NCI-H128 (cell line): ENCODE results near the gene GRHL1.

Experiments used
- DNase-seq: peaks from one replicate; lab custom pipeline; 2025; ENCODE audit not compliant: unreplicated experiment; lab: John Stamatoyannopoulos, UW

Gene GRHL1

GRCh38 chr2:9992427-9993187, 41.1 kb downstream of the GRHL1 start:
- DNase-seq: no peak

GRCh38 chr2:9993488-9994165, 42.1 kb downstream of the GRHL1 start:
- DNase-seq: no peak

GRCh38 chr2:9994462-9994861, 43.0 kb downstream of the GRHL1 start:
- no peak for DNase-seq

GRCh38 chr2:9995059-9995458, 43.6 kb downstream of the GRHL1 start:
- no peak for DNase-seq

GRCh38 chr2:9996321-9996720, 44.8 kb downstream of the GRHL1 start:
- DNase-seq: no peak

- no peak for DNase-seq
Observed at GRCh38 chr2:9997936-9998335, 46.4 kb downstream of the GRHL1 start.

- DNase-seq: no peak
Observed at GRCh38 chr2:9998916-9999654, 47.6 kb downstream of the GRHL1 start.

- DNase-seq: no peak
Observed at GRCh38 chr2:9999693-10000092, 48.2 kb downstream of the GRHL1 start.

- DNase-seq: no peak
Observed at GRCh38 chr2:10000541-10000940, 49.0 kb downstream of the GRHL1 start.

GRCh38 chr2:10001586-10001985, 50.1 kb downstream of the GRHL1 start:
- no peak for DNase-seq

GRCh38 chr2:10002109-10002508, 50.6 kb downstream of the GRHL1 start:
- DNase-seq: no peak

- no peak for DNase-seq
Observed at GRCh38 chr2:10002681-10003080, 51.2 kb downstream of the GRHL1 start.

GRCh38 chr2:10003206-10004125, 52.0 kb downstream of the GRHL1 start:
- DNase-seq: no peak

GRCh38 chr2:10004401-10004800, 52.9 kb downstream of the GRHL1 start:
- no peak for DNase-seq

GRCh38 chr2:10004836-10005235, 53.3 kb downstream of the GRHL1 start:
- DNase-seq: no peak

GRCh38 chr2:10005461-10006235, 54.2 kb downstream of the GRHL1 start:
- no peak for DNase-seq

GRCh38 chr2:10006236-10007161, 55.0 kb downstream of the GRHL1 start:
- no peak for DNase-seq

GRCh38 chr2:10007435-10007834, 55.9 kb downstream of the GRHL1 start:
- no peak for DNase-seq
